ENCODE data around the gene FOXD1.
A peak's percentile ranks its signal among the peaks of the same experiment; 100 is the strongest.
"Not testable (repeated sequence)": the region's sequence is repeated elsewhere in the genome, so short reads cannot be mapped to it uniquely, and the experiment has no call there.

The FOXD1 gene

DNA sequence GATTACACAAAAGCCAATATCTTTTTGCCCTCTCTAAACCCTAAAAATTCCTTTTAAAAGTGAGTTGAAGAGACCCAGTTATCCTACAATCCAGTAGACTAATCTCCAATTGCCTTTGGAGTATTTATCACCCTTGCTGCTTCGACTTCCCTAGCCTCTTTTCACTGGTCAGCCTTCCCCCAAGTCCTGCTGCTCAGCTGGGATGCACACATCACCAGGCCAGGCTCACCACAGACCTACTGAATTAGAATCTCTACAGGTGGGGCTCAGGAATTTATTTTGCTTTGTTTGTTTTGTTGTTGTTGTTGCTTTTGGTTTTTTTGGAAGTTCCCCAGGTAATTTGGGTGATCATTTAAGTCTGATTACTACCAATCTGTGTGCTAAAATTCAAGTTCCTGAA lies 11.6 kb upstream of the FOXD1 start:
- DNase-seq: no peak

DNA sequence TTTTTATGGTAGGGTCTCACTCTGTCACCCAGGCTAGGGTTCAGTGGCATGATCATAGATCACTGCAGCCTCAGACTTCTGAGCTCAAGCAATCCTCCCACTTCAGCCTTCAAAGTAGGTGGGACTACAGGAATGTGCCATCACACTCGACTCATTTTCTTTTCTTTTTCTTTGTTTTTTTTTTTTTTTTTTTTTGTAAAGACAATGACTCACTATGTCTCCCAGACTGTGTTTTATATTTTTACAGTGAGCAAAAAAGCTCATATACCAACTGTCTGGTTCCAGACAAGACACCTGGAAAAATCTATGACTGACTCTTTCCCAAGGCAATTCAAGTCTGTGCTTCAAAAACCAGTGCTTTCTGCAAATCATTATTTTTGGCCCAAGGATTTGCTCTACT lies 10.8 kb upstream of the FOXD1 start:
- no peak for DNase-seq

DNA sequence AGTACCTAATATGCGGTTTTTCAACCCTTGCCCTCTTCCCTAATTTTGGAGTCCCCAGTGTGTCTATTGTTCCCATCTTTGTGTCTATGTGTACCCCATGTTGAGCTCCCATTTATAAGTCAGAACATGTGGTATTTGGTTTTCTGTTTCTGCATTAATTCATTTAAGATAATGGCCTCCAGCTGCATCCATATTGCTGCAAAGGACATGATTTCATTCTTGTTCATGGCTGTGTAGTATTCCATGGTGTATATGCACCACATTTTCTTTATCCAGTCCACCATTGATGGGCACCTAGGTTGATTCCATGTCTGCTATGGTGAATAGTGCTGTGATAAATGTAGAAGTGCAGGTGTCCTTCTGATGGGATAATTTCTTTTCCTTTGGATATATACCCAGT lies 7.9 kb upstream of the FOXD1 start:
- not testable (repeated sequence) for DNase-seq

DNA sequence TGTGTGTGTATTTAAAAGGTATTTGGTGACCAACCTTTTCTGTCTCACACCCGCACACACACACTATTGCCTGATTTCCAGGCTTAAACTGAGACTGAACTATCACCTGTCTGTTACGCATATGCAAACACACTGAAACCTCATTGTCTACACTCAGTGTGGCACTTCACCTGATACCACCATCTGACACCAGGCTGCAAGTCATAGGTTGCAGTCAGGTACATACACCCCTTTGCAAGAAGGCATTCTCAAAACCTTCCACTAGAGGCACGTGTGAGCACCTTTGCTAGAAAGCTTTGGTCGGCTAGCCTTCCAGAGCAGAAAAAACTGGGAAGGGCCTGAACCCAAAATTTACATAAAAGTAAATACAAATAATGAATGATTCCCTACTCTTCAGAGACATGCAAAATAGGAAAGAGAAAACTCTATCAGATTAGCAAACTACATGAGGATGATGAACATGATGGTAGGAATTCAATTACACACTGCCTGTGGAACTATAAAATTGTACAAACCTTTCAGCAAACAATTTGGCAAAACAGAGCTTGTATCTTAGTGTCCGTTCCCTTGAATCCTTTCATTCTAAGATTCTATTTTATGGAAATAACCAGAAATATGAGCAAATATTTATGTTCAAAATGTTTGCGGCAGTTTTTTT lies 5.9 kb upstream of the FOXD1 start:
- DNase-seq: peak; percentile 80

DNA sequence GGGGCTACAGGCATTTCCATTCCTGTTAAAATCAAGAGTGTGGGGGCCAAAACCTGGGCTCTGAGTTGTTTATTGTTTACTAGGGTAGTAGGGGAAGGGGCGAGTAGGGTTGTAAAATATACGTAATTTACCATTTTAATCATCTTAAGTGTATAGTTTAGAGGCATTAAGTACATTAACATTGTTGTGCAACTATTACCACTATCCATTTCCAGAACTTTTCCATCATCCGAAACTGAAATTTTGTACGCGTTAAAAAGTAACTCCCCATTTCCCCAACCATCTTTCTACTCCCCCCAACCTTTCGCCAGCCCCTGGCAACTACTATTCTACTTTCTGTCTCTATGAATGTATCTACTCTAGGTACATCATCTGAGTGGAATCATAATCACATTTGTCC lies 3.6 kb upstream of the FOXD1 start:
- DNase-seq: no peak

DNA sequence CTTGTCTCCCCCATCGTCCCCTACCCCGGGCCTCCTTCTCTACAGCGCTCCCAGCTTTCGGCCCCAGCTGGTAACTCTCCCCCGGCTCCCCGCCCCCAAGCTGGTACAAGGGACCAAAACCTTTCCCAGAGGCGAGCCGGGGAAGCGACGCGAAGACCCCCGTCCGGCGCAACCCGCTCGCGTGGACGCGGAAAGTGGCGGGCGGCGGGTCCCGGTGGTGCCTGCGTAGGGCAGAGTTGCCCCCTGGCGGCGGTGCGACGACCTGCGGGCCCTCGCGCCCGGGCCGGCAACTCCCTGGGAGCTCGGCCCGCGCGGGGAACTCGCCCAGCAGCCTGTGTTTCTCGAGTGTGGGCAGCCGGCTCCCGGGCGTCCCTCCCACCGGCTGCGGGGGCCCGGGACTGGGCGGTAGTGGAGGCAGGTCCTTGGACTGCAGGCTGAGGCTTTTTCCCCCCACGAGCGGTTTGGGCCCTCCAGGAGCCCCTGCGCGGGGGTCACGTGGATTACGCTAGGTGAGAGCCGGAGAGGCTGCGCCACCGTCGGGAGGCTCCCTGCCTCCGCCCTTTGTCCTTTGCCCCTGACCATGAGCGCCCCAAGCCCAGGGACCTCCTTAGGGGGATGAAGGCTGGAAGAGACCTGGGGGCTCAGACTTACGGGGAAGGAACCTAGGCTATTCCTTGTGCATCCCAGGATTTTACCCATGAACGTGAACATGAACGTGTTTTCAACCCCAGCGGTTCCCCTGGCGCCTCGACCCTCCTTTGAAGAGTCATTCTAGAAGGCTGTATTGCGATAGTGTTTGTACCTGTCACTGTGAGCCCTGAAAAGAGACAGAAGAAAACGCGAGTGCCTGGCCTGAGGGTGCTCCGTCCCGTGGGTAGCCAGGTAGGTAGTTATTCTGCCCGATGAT lies 2.9 kb upstream of the FOXD1 start:
- DNase-seq: no peak

DNA sequence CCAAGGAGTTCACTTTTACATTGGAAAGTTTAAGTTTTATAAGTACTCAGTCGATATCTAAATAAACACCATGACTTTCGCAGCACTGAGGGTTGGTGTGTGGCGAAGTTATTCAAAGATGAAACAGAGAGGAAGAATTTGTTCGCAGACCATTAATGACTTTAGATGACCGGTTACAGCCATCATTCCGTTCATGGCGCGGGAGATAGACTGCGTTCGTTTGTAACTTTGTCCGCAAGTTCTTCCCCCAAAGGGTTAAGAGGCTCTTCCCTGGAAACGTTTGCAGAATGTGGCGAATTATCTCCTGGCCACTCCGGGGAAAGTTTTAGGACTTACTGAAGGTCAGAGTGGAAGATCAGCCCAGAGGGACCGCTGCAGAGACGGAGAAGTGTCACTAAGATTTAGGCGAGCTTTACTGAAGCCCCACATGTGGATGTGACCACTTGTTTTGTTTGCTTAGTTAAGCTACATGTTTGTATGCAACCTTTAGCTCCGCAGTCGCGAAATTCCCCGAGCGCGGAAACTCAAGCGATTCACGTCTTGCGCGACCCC lies 2.2 kb upstream of the FOXD1 start:
- no peak for DNase-seq

DNA sequence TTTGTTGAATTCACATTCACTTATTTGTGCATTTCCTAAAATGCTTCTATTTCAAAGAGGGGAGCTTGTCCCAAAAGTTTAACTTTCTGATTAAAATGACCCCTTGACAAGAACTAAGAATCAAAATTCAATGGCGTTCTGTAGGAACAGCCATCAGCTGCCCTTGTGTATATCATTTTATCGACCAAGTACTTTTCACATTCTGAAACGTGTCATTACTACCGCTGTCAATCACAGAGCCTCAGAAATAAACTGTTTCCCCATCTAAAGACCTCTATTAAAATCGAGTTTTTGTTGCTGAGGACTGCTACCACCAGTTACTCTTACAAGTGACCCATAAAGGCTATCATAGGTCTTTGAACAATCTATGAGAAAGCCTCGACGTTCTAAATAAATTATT lies 1.6 kb upstream of the FOXD1 start:
- no peak for DNase-seq

DNA sequence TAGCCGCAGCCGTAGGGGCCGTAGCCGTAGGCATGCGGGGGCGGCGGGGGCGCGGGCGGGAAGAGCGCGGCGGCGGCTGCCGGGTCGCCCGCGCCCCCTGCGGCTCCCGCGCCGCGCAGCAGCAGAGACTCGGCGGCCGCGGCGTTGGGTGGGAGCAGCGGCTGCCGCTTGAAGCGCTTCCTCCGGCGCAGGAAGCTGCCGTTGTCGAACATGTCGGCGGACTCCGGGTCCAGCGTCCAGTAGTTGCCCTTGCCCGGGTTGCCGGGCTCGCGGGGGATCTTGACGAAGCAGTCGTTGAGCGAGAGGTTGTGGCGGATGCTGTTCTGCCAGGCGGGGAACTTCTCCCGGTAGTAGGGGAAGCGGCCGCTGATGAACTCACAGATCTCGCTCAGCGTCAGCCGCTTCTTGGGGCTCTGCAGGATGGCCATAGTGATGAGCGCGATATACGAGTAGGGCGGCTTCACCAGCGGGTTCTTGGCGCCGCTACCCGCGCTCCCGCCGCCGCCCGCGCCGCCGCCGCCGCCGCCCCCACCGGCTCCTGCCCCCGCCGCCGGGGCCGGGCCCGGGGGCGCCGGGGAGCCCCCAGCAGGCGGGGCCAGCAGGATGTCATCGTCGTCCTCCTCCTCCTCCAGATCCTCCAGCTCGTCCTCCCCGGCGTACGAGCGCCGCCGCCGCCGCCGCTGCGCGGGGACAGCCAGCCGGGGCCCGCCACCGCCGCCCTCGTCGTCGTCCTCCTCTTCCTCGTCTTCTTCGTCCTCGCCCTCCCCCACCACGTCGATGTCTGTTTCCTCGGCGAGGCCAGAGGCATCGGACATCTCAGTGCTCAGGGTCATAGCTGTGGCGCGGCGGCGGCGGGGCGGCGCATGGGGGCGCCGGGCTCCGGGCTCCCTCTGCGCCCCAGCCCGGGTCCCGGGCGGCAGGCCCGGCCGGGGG lies 781 bp downstream of the FOXD1 start:
- DNase-seq: no peak

DNA sequence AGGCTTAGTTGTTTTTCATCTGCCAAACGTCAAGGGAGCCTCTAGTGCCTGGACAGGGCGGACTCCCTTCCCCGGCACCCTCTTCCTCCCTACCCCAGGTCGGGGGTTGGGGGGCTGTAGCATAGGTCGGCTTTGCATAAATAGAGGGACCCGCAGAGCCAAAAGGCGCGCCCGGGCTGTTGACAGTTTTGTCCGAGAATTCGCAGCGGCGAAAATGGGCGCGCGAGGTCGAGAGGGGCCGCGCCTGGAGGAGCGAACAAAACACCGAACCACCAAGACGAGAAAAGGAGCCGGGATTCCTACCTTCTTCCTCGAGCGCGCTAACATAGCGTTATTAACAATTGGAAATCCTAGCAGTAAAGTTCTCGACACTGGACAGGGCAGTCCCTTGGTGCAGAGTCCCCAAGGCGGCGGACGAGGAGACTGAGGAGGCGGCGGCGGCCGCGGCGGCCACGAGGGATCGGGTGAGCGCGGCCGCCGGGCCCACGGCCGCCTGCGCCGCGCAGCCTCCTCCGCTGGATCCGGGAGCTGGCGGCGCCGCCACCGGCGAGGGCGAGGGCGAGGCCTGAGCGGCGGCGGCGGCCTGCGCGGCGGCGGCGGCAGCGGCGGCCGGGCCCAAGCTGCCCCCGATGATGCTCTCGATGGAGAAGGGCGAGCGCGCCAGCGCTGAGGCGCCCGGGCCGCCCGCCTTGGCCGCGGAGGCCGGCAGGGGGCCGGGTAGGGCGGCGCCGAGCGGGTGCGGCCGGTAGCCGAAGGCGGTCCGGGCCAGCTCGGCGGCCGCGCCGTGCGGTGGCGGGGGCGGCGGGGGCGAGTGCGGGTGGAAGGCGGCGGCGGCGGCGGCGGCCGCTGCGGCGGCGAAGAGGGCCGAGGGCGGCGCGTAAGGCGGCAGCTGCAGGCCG lies 1.7 kb downstream of the FOXD1 start:
- no peak for DNase-seq

DNA sequence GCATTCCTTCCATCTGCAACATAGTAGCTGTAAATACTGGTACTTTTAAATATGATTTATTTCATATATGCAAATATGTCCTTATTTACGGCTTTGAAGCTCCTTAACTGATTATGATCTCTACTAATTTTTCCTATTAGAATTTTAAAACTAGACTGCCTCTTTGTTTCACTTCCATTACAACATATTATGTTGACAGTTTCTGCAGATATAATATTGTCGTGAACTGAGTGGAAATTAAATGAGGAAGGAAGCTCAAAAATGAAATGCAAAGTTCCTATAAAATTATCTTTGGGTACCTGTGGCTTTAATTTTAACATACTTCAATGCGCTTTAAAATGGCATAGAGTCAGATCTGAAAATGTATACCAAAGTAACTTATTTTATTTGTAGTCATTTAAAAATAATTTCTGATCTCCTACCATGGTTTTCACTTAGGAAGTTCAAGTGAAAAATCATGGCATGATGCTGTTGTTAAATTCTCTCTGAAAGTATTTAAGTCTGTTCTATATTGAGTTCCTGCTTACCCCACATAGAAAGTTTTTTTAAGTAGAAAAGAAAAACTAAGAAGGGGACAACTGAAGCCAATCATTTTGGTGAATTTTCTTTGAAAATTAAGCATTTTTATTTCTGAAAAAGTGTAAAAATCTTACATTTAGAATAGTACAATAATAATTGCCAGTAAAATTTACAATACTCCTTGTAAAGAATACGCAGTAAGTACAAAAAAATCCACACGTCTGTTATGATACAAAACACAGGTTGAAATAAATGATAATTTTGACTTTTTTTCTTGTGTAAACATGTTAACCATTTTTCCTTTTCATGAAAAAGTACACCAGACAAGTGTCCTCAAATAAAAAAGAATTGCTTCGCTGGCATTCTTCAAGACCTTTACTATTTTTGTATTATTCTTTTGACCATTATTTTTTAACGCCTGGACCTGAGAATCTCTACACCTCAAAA lies 2.6 kb downstream of the FOXD1 start:
- no peak for DNase-seq

DNA sequence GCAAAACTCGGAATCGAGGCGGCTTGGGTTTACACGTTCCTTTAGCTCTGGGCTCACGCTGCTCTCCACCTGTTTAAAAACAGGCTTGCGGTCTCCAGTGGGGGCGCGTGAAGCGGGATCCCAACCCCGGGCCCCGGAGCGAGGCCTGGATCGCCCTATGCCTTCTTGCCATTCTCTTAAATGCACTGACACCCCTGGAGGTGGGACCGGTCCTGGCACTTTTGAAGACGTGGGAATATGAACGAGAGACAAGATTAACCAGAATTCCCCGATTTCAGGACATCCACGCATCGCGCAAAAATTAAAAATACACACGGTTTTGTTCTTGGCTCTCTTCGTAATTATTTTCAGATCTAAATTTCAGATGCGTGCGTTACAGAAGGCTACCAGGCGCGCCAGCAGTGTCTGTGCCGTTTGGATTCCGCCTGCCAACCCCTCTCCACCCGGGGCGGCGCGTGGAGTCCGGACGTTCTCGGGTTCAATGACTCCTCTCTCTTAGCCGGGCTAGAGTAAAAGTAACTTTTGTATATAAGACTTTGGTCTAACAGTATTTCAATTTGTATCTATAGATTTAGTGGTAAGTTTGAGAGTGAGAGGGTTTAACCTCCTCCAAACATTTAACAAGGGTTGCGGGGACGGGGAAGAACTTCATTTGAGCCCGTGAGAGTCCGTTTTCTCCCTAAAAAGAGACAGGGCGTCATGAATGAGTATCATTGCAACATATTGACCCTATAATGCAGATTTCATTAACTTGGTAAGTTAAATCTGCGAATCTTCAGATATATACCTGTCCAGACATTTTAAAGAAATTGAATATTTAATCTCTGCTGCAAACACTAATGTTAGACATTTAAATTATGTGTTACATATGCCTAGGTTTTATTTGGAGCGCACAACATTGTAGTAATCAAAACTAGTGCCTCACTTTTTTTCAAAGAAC lies 3.8 kb downstream of the FOXD1 start:
- DNase-seq: peak; percentile 44

DNA sequence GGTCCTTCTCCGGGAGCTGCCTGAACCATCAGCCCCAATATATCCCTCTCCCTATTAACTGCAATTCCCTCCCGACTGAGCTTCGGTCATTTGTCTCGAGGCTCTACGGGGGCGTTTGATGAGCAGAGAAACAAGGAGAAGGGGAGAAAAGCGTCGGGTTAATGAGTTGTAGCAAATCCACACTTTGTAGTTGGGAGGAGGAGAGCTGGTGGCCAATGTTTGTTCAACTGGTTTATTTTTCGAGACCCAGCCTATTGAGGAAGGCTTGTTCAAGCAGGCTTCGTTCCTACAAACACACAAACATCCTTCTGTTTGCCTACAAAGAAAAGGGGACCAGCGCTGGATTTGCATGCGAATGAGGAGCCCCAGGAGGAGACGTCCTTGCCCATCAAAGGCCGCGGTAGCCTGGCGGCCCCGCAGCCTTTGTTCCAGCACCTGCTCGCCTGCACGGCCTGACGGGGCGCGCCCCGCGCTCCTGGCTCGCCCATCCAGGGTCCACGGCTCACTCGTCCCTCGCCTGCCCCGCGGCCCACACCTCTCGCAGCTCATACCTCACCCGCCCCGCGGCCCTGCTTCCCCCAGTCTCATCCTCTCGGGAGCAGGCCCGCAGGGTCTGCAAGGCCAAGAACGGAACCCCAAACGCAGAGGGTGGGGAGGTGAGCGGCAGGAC lies 4.6 kb downstream of the FOXD1 start:
- peak; percentile 32 for DNase-seq

DNA sequence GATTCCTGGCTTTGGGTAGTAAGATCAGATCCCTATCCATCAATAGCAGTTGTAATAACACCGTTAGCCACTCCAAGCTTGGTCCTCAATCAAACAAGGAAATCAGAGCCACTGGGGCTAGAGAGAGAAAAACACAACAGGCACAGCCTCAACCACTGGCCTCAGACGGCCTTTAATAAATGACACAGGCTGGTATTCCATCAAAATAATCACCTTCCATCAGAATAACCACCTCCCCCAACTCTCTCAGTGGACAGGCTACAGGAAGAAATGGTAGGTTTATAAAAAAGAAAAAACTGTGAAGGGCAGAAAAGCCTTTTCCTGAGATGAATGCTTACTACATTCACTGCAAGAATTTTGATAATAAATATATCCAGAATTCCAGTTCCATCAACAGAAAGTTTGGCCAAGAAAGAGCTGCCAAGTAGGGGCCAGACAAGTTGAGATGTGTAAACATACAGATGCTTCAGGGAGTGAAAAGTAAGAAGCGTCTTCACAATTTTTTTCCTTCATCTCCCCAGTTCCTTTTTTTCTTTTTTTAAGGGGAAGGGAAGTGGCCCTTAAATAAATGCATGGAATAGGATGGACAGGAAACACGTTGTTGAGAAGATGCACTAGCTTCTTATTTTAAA lies 5.5 kb downstream of the FOXD1 start:
- no peak for DNase-seq

DNA sequence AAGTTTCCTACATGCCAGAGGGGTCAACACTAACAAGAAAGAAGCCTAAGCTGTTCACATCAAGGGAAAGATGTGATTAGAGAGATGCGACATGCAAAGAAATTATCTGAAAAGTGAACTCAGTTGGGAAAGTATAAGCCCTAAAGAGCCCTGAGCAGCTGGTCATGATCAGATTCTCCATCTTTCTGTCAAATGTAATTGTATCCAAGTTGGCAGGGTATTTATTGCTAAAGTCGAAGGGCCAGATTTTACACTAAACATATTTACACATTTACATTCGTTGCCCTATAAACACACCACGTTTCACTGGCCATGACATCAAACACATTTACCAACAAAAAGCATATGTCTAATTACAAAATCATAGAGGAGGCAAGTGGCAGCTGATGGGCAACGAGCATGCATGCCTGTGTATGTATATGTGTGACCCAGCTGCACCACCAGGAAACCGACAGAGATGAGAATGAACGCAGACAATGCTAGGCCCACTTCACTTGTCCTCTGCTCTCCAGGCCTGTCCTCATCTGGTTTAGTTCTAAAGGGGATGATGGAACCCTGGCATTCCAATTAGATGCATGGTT lies 6.3 kb downstream of the FOXD1 start:
- no peak for DNase-seq

DNA sequence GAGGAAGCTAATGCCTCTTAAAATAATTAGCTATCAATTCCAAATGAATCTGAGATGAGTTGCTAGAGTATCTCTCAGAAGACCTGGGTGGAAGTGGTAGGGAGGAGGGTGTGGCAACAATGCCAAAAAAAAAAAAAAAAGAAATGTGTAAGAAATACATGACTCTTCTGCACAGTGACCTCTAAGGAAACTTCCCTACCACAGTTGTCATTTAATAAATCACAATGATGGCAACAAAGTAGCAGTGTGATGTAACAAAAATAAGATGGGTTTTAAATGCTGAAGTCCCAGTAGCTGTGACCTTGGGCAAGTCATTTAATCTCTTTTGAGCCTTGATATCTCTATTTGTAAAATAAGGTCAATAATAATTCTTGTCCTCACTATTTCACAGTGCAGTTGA lies 7.2 kb downstream of the FOXD1 start:
- no peak for DNase-seq

DNA sequence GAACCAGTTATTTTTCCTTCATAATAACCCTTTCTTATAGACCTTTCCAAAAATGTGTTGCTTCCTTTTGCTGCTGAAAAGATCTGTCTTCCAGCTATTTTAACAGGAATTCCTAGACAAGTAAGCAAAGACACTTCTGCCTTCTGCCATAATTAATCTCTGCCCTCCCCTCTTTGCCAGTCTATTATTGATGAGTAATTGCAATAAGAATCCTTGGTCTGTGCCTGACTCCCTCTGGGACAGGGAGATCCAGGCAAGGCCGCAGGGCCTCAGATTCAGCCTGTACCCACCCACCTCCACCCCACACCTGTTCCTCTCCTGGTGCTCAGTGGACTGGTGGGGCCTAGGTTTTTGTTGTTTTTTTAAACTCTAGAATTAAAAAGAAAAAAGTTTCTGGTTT lies 8.3 kb downstream of the FOXD1 start:
- no peak for DNase-seq
